ENCODE data around the gene MUC5AC.
"Not testable (repeated sequence)": the region's sequence is repeated elsewhere in the genome, so short reads cannot be mapped to it uniquely, and the experiment has no call there.

Gene MUC5AC

DNA sequence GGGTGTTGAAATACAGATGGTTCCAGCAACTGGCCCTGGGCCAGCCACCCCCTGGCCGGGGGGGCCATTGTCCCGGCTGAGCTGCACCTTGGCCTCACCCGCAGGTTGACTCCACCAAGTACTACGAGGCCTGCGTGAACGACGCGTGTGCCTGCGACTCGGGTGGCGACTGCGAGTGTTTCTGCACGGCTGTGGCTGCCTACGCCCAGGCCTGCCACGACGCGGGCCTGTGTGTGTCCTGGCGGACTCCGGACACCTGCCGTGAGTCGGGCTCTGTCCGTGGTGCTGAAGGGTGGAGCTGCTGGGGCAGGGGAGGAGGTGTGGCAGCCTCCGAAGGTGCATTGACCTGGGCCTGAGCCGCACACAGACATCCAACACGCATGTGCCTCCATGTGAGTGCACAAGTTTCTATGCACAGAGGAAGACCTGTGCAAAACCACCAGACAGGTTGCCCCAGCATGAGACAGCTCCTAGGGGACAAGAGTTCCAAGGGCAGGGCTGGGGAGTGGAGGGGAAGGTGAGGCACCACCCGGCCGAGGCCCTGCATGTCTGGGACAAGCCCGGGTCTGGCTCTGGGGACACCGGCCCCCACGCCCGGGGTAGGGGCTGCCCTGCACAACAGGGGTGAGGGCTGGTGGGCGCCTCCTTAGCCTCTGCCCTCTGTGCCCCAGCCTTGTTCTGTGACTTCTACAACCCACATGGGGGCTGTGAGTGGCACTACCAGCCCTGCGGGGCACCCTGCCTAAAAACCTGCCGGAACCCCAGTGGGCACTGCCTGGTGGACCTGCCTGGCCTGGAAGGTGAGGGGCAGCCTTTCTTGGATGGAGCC, 81.2 kb downstream of the MUC5AC start:
- no peaks in the 10 kb centered on the region for H3K9me3 ChIP-seq (ENCODE audit: control insufficient read depth in 2 of 2, low read length in 2 of 2)

DNA sequence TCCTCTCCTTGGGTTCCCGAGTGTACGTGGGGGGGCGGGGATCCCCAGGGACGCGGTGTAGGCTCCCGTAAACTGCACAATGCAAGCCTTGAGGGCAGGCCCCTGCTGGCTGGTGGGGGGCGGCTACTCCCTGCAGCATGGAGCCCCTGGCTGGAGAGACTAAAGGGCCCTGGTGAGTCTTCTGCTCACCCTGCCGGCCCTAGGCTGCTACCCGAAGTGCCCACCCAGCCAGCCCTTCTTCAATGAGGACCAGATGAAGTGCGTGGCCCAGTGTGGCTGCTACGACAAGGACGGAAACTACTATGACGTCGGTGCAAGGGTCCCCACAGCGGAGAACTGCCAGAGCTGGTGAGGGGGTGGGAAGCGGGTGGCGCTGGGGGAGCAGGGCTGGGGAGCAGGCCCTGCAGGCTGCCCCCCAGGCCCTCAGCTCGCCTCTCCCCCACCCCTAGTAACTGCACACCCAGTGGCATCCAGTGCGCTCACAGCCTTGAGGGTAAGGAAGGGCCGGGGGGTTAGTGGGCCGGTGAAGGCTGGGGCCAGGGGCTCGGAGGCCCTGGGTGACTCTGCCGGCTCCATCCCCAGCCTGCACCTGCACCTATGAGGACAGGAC, 81.9 kb downstream of the MUC5AC start:
- Histone ChIP-seq H3K9me3 (ENCODE audit: control insufficient read depth in 2 of 2, low read length in 2 of 2) (no peaks in the 10 kb centered on the region), H3K36me3 (ENCODE audit: control insufficient read depth in 2 of 2, insufficient read depth in 2 of 2, low read length in 2 of 2) (no peaks in the 10 kb centered on the region), H3K27me3 (ENCODE audit: control insufficient read depth in 1 of 2, insufficient read depth in 2 of 2, low read length in 2 of 2) (no peaks in the 10 kb centered on the region), H3K27ac (ENCODE audit: low read length) (no peak overlapping the region), H3K4me3 (ENCODE audit: low read length in 2 of 2) (no peak overlapping the region), H3K9ac (ENCODE audit: low read length in 2 of 2) (no peak overlapping the region), H3K4me1 (ENCODE audit: control insufficient read depth, insufficient read depth, low read length) (no peaks in the 10 kb centered on the region)

More for the DNA sequence above, 81.2 kb downstream of the MUC5AC start:
- Histone ChIP-seq H3K9ac (ENCODE audit: low read length in 2 of 2) (no peak overlapping the region), H3K4me3 (ENCODE audit: low read length in 2 of 2) (no peak overlapping the region), H3K27ac (ENCODE audit: low read length) (no peak overlapping the region), H3K4me1 (ENCODE audit: control insufficient read depth, insufficient read depth, low read length) (no peaks in the 10 kb centered on the region), H3K36me3 (ENCODE audit: control insufficient read depth in 2 of 2, insufficient read depth in 2 of 2, low read length in 2 of 2) (no peaks in the 10 kb centered on the region), H3K27me3 (ENCODE audit: control insufficient read depth in 1 of 2, insufficient read depth in 2 of 2, low read length in 2 of 2) (no peaks in the 10 kb centered on the region)

DNA sequence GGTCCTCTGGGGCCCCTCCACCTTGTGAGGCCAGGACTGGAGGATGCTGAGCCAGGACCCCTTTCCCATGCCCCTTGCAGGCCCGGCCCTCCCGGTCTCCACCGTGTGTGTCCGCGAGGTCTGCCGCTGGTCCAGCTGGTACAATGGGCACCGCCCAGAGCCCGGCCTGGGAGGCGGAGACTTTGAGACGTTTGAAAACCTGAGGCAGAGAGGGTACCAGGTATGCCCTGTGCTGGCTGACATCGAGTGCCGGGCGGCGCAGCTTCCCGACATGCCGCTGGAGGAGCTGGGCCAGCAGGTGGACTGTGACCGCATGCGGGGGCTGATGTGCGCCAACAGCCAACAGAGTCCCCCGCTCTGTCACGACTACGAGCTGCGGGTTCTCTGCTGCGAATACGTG, 83.0 kb downstream of the MUC5AC start:
- Histone ChIP-seq H3K4me3 (ENCODE audit: low read length in 2 of 2) (no peak overlapping the region), H3K4me1 (ENCODE audit: control insufficient read depth, insufficient read depth, low read length) (no peaks in the 10 kb centered on the region), H3K9ac (ENCODE audit: low read length in 2 of 2) (no peak overlapping the region), H3K27ac (ENCODE audit: low read length) (no peak overlapping the region), H3K9me3 (ENCODE audit: control insufficient read depth in 2 of 2, low read length in 2 of 2) (no peaks in the 10 kb centered on the region), H3K36me3 (ENCODE audit: control insufficient read depth in 2 of 2, insufficient read depth in 2 of 2, low read length in 2 of 2) (no peaks in the 10 kb centered on the region), H3K27me3 (ENCODE audit: control insufficient read depth in 1 of 2, insufficient read depth in 2 of 2, low read length in 2 of 2) (no peaks in the 10 kb centered on the region)

DNA sequence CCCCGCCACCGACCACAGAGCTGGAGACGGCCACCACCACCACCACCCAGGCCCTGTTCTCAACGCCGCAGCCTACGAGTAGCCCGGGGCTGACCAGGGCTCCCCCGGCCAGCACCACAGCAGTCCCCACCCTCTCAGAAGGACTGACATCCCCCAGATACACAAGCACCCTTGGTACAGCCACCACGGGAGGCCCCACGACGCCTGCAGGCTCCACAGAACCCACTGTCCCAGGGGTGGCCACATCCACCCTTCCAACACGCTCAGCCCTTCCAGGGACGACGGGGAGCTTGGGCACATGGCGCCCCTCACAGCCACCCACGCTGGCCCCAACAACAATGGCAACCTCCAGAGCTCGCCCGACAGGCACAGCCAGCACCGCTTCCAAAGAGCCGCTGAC, 84.0 kb downstream of the MUC5AC start:
- no peaks in the 10 kb centered on the region for H3K9me3 ChIP-seq (ENCODE audit: control insufficient read depth in 2 of 2, low read length in 2 of 2)
- no peak overlapping the region for H3K27ac ChIP-seq (ENCODE audit: low read length)
- H3K36me3 ChIP-seq (ENCODE audit: control insufficient read depth in 2 of 2, insufficient read depth in 2 of 2, low read length in 2 of 2), result no peaks in the 10 kb centered on the region
- H3K4me1 ChIP-seq (ENCODE audit: control insufficient read depth, insufficient read depth, low read length), result no peaks in the 10 kb centered on the region
- no peak overlapping the region for H3K9ac ChIP-seq (ENCODE audit: low read length in 2 of 2)
- no peak overlapping the region for H3K4me3 ChIP-seq (ENCODE audit: low read length in 2 of 2)
- no peaks in the 10 kb centered on the region for H3K27me3 ChIP-seq (ENCODE audit: control insufficient read depth in 1 of 2, insufficient read depth in 2 of 2, low read length in 2 of 2)

- Histone ChIP-seq H3K4me1 (ENCODE audit: control insufficient read depth, insufficient read depth, low read length) (no peaks in the 10 kb centered on the region), H3K27ac (ENCODE audit: low read length) (no peak overlapping the region), H3K36me3 (ENCODE audit: control insufficient read depth in 2 of 2, insufficient read depth in 2 of 2, low read length in 2 of 2) (no peaks in the 10 kb centered on the region), H3K9me3 (ENCODE audit: control insufficient read depth in 2 of 2, low read length in 2 of 2) (no peaks in the 10 kb centered on the region), H3K4me3 (ENCODE audit: low read length in 2 of 2) (no peak overlapping the region), H3K27me3 (ENCODE audit: control insufficient read depth in 1 of 2, insufficient read depth in 2 of 2, low read length in 2 of 2) (no peaks in the 10 kb centered on the region), H3K9ac (ENCODE audit: low read length in 2 of 2) (no peak overlapping the region)
Observed at GRCh38 chr11:1242289-1242688, 84.5 kb downstream of the MUC5AC start.

DNA sequence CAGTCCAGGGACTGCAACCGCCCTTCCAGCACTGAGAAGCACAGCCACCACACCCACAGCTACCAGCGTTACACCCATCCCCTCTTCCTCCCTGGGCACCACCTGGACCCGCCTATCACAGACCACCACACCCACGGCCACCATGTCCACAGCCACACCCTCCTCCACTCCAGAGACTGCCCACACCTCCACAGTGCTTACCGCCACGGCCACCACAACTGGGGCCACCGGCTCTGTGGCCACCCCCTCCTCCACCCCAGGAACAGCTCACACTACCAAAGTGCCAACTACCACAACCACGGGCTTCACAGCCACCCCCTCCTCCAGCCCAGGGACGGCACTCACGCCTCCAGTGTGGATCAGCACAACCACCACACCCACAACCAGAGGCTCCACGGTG, 85.0 kb downstream of the MUC5AC start:
- not testable (repeated sequence) for H3K4me1 ChIP-seq (ENCODE audit: control insufficient read depth, insufficient read depth, low read length); H3K4me3 ChIP-seq (ENCODE audit: low read length in 2 of 2); H3K36me3 ChIP-seq (ENCODE audit: control insufficient read depth in 2 of 2, insufficient read depth in 2 of 2, low read length in 2 of 2); H3K9ac ChIP-seq (ENCODE audit: low read length in 2 of 2); H3K27me3 ChIP-seq (ENCODE audit: control insufficient read depth in 1 of 2, insufficient read depth in 2 of 2, low read length in 2 of 2); H3K9me3 ChIP-seq (ENCODE audit: control insufficient read depth in 2 of 2, low read length in 2 of 2); H3K27ac ChIP-seq (ENCODE audit: low read length)

- H3K4me1 ChIP-seq (ENCODE audit: control insufficient read depth, insufficient read depth, low read length); H3K9ac ChIP-seq (ENCODE audit: low read length in 2 of 2); H3K9me3 ChIP-seq (ENCODE audit: control insufficient read depth in 2 of 2, low read length in 2 of 2); H3K36me3 ChIP-seq (ENCODE audit: control insufficient read depth in 2 of 2, insufficient read depth in 2 of 2, low read length in 2 of 2); H3K27me3 ChIP-seq (ENCODE audit: control insufficient read depth in 1 of 2, insufficient read depth in 2 of 2, low read length in 2 of 2); H3K27ac ChIP-seq (ENCODE audit: low read length); H3K4me3 ChIP-seq (ENCODE audit: low read length in 2 of 2): not testable (repeated sequence)
Observed at GRCh38 chr11:1243521-1243920, 85.8 kb downstream of the MUC5AC start.

GRCh38 chr11:1244557-1244956, 86.8 kb downstream of the MUC5AC start:
- not testable (repeated sequence) for H3K27me3 ChIP-seq (ENCODE audit: control insufficient read depth in 1 of 2, insufficient read depth in 2 of 2, low read length in 2 of 2); H3K36me3 ChIP-seq (ENCODE audit: control insufficient read depth in 2 of 2, insufficient read depth in 2 of 2, low read length in 2 of 2); H3K9me3 ChIP-seq (ENCODE audit: control insufficient read depth in 2 of 2, low read length in 2 of 2); H3K27ac ChIP-seq (ENCODE audit: low read length); H3K9ac ChIP-seq (ENCODE audit: low read length in 2 of 2); H3K4me3 ChIP-seq (ENCODE audit: low read length in 2 of 2); H3K4me1 ChIP-seq (ENCODE audit: control insufficient read depth, insufficient read depth, low read length)

DNA sequence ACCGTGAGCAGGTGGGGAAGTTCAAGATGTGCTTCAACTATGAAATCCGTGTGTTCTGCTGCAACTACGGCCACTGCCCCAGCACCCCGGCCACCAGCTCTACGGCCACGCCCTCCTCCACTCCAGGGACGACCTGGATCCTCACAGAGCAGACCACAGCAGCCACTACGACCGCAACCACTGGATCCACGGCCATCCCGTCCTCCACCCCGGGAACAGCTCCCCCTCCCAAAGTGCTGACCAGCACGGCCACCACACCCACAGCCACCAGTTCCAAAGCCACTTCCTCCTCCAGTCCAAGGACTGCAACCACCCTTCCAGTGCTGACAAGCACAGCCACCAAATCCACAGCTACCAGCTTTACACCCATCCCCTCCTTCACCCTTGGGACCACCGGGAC, 88.0 kb downstream of the MUC5AC start:
- H3K27me3 ChIP-seq (ENCODE audit: control insufficient read depth in 1 of 2, insufficient read depth in 2 of 2, low read length in 2 of 2); H3K9me3 ChIP-seq (ENCODE audit: control insufficient read depth in 2 of 2, low read length in 2 of 2); H3K4me1 ChIP-seq (ENCODE audit: control insufficient read depth, insufficient read depth, low read length); H3K27ac ChIP-seq (ENCODE audit: low read length); H3K36me3 ChIP-seq (ENCODE audit: control insufficient read depth in 2 of 2, insufficient read depth in 2 of 2, low read length in 2 of 2); H3K4me3 ChIP-seq (ENCODE audit: low read length in 2 of 2); H3K9ac ChIP-seq (ENCODE audit: low read length in 2 of 2): not testable (repeated sequence)

DNA sequence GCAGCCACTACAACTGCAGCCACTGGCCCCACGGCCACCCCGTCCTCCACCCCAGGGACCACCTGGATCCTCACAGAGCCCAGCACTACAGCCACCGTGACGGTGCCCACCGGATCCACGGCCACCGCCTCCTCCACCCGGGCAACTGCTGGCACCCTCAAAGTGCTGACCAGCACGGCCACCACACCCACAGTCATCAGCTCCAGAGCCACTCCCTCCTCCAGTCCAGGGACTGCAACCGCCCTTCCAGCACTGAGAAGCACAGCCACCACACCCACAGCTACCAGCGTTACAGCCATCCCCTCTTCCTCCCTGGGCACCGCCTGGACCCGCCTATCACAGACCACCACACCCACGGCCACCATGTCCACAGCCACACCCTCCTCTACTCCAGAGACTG, 88.5 kb downstream of the MUC5AC start:
- H3K36me3 ChIP-seq (ENCODE audit: control insufficient read depth in 2 of 2, insufficient read depth in 2 of 2, low read length in 2 of 2), result not testable (repeated sequence)

GRCh38 chr11:1247026-1247425, 89.3 kb downstream of the MUC5AC start:
- not testable (repeated sequence) for H3K4me3 ChIP-seq (ENCODE audit: low read length in 2 of 2); H3K9me3 ChIP-seq (ENCODE audit: control insufficient read depth in 2 of 2, low read length in 2 of 2); H3K4me1 ChIP-seq (ENCODE audit: control insufficient read depth, insufficient read depth, low read length); H3K9ac ChIP-seq (ENCODE audit: low read length in 2 of 2); H3K36me3 ChIP-seq (ENCODE audit: control insufficient read depth in 2 of 2, insufficient read depth in 2 of 2, low read length in 2 of 2); H3K27ac ChIP-seq (ENCODE audit: low read length); H3K27me3 ChIP-seq (ENCODE audit: control insufficient read depth in 1 of 2, insufficient read depth in 2 of 2, low read length in 2 of 2)

More for the DNA sequence above, 88.5 kb downstream of the MUC5AC start:
- not testable (repeated sequence) for H3K4me3 ChIP-seq (ENCODE audit: low read length in 2 of 2); H3K27me3 ChIP-seq (ENCODE audit: control insufficient read depth in 1 of 2, insufficient read depth in 2 of 2, low read length in 2 of 2); H3K27ac ChIP-seq (ENCODE audit: low read length); H3K9me3 ChIP-seq (ENCODE audit: control insufficient read depth in 2 of 2, low read length in 2 of 2); H3K4me1 ChIP-seq (ENCODE audit: control insufficient read depth, insufficient read depth, low read length); H3K9ac ChIP-seq (ENCODE audit: low read length in 2 of 2)

Data from stomach smooth muscle (tissue), 2 donors.